Measurements from ENCODE around the gene RNASE8. TPM values are rescaled to one million over a fixed set of nuclear protein-coding genes. Genes with fewer than 3 reads are reported as not detected.
A peak's percentile ranks its signal among the peaks of the same experiment; 100 is the strongest.

RNASE8 gene
- total and polyA plus RNA-seq, 7 donors: not detected

- peak; percentile 94 for DNase-seq
- Histone ChIP-seq H3K4me3 (peak overlapping the region; percentile 60 to 85 (median 64)), H3K36me3 (peaks cover 0 to 26% (median 16%) of the 10 kb centered on the region in 4 donors), H3K27ac (peak overlapping the region; percentile 87 to 93 (median 88)), H3K4me1 (peaks cover 0 to 39% (median 36%) of the 10 kb centered on the region in 4 donors), H3K27me3 (no peaks in the 10 kb centered on the region), H3K9me3 (no peaks in the 10 kb centered on the region)
- no peak for TF ChIP-seq POLR2A (IDR thresholded peaks at IDR 0.05)
- peak in 3 of 4 donors; percentile 34 to 72 (median 52) for TF ChIP-seq POLR2AphosphoS5 (IDR thresholded peaks at IDR 0.05)
- no peak for TF ChIP-seq CTCF (IDR thresholded peaks at IDR 0.05)
- intact Hi-C loops (cut with DNase I): loop anchor here (1.0 to 2.0 kb wide), 2 partner anchors 21 to 47 kb away; partner anchors contain the start of gene NDRG2
- WGBS, 2 donors: 1% methylated on average over 37 of the region's 37 CpGs
Observed at GRCh38 chr14:21071225-21072030, 13.8 kb downstream of the RNASE8 start.

GRCh38 chr14:21072031-21072473 is 14.4 kb downstream of the RNASE8 start:
- Histone ChIP-seq H3K4me1 (peaks cover 0 to 39% (median 36%) of the 10 kb centered on the region in 4 donors), H3K4me3 (peak overlapping the region; percentile 60 to 85 (median 64)), H3K27me3 (no peaks in the 10 kb centered on the region), H3K27ac (peak overlapping the region; percentile 87 to 93 (median 88)), H3K9me3 (no peaks in the 10 kb centered on the region), H3K36me3 (peaks cover 0 to 32% (median 21%) of the 10 kb centered on the region in 4 donors)
- WGBS, 2 donors: 29 to 43% methylated on average over 4 of the region's 4 CpGs
- no peak for DNase-seq
- TF ChIP-seq CTCF (IDR thresholded peaks at IDR 0.05): no peak
- TF ChIP-seq POLR2AphosphoS5 (IDR thresholded peaks at IDR 0.05): peak in 2 of 4 donors; percentile 19 to 32
- intact Hi-C loops (cut with DNase I): no loop called here

DNA sequence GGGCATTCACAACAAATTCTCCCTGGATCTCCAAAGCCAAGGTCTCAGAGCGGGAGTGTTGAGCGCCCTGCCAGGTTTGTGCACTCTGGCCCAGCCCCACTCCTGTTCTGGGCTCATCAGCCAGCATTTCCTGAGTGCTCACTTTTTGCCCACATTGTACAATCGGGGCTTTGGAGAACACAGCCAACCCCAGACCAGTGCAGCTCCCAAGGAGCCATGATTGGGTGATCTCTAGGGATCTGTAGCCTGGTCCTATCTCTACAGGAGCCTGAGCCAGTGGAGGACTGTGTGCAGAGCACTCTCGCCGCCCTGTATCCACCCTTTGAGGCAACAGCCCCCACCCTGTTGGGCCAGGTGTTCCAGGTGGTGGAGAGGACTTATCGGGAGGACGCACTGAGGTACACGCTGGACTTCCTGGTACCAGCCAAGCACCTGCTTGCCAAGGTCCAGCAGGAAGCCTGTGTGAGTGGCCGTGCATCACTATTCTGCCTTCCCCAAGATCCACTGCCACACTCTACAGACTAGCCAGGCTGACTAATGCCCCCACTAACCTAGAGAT is 15.2 kb downstream of the RNASE8 start:
- no peak for DNase-seq
- Histone ChIP-seq H3K4me1 (peaks cover 0 to 39% (median 36%) of the 10 kb centered on the region in 4 donors), H3K27me3 (no peaks in the 10 kb centered on the region), H3K27ac (peak overlapping the region; percentile 87 to 93 (median 88)), H3K36me3 (peaks cover 0 to 40% (median 23%) of the 10 kb centered on the region in 4 donors), H3K4me3 (no peak overlapping the region), H3K9me3 (no peaks in the 10 kb centered on the region)
- TF ChIP-seq POLR2AphosphoS5 (IDR thresholded peaks at IDR 0.05): no peak
- no peak for TF ChIP-seq POLR2A (IDR thresholded peaks at IDR 0.05)
- TF ChIP-seq EP300 (IDR thresholded peaks at IDR 0.05): no peak
- intact Hi-C loops (cut with DNase I): no loop called here
- 41 to 70% methylated on average over 9 of the region's 9 CpGs for WGBS, 2 donors

GRCh38 chr14:21073921-21074320 is 16.3 kb downstream of the RNASE8 start:
- Histone ChIP-seq H3K4me3 (no peak overlapping the region), H3K36me3 (peaks cover 2 to 51% (median 32%) of the 10 kb centered on the region in 4 donors), H3K4me1 (peaks cover 0 to 35% (median 30%) of the 10 kb centered on the region in 4 donors), H3K27ac (no peak overlapping the region), H3K9me3 (no peaks in the 10 kb centered on the region), H3K27me3 (no peaks in the 10 kb centered on the region)
- no peak for TF ChIP-seq POLR2A (IDR thresholded peaks at IDR 0.05)
- TF ChIP-seq POLR2AphosphoS5 (IDR thresholded peaks at IDR 0.05): no peak
- TF ChIP-seq EP300 (IDR thresholded peaks at IDR 0.05): no peak
- no peak for TF ChIP-seq CTCF (IDR thresholded peaks at IDR 0.05)
- intact Hi-C loops (cut with DNase I): no loop called here
- no peak for DNase-seq
- 88 to 91% methylated on average over 9 of the region's 9 CpGs for WGBS, 2 donors

Data from sigmoid colon (tissue), 7 donors.